HG03196 (cell line): ENCODE data around the gene TGM1.
"Not testable (repeated sequence)": the region's sequence is repeated elsewhere in the genome, so short reads cannot be mapped to it uniquely, and the experiment has no call there.

Experiments used
- ATAC-seq: cut with Tn5 transposase; IDR thresholded peaks from one replicate; pipeline ENCODE4 v1.9.1; 2021; ENCODE audit not compliant: unreplicated experiment

TGM1 gene

GRCh38 chr14:24255438-24255837 is 7.5 kb downstream of the TGM1 start:
- ATAC-seq = no peak

- no peak for ATAC-seq
These were observed 8.2 kb downstream of the TGM1 start for GRCh38 chr14:24254630-24255392.

- no peak for ATAC-seq
These were observed 9.0 kb downstream of the TGM1 start for GRCh38 chr14:24253936-24254335.

- no peak for ATAC-seq
These were observed 10.5 kb downstream of the TGM1 start for GRCh38 chr14:24252289-24253124.

- ATAC-seq = no peak
These were observed 11.1 kb downstream of the TGM1 start for GRCh38 chr14:24251880-24252288.

- ATAC-seq = no peak
These were observed 12.6 kb downstream of the TGM1 start for GRCh38 chr14:24250354-24250753.

GRCh38 chr14:24249230-24250021 is 13.6 kb downstream of the TGM1 start:
- no peak for ATAC-seq

- ATAC-seq = no peak
These were observed 15.6 kb downstream of the TGM1 start for GRCh38 chr14:24247422-24247821.

- no peak for ATAC-seq
These were observed 16.2 kb downstream of the TGM1 start for GRCh38 chr14:24246765-24247212.

- not testable (repeated sequence) for ATAC-seq
These were observed 17.6 kb downstream of the TGM1 start for GRCh38 chr14:24245350-24245749.

- no peak for ATAC-seq
These were observed 19.6 kb downstream of the TGM1 start for GRCh38 chr14:24243336-24243836.

GRCh38 chr14:24241829-24242443 is 21.0 kb downstream of the TGM1 start:
- ATAC-seq = peak; percentile 79

- no peak for ATAC-seq
These were observed 22.7 kb downstream of the TGM1 start for GRCh38 chr14:24240110-24240918.

- ATAC-seq = no peak
These were observed 24.4 kb downstream of the TGM1 start for GRCh38 chr14:24238527-24239037.

- ATAC-seq = no peak
These were observed 24.9 kb downstream of the TGM1 start for GRCh38 chr14:24238123-24238522.

- no peak for ATAC-seq
These were observed 25.5 kb downstream of the TGM1 start for GRCh38 chr14:24237463-24237955.

GRCh38 chr14:24236689-24237462 is 26.1 kb downstream of the TGM1 start:
- ATAC-seq = no peak

- ATAC-seq = no peak
These were observed 26.9 kb downstream of the TGM1 start for GRCh38 chr14:24235804-24236688.
